ENCODE data around the gene KCTD10. TPM values are rescaled to one million over a fixed set of nuclear protein-coding genes. Genes with fewer than 3 reads are reported as not detected.

KCTD10 gene
- total and polyA plus RNA-seq, 2 of the 13 experiments (the other 11 are each of a cell fraction or from before 2014, with no cell fraction given), result 6.9 to 25.4 TPM

- peak; percentile 79 for ATAC-seq
- peak overlapping the region; percentile 67 for H3K4me2 ChIP-seq (ENCODE audit: low read depth, low read length)
- TF ChIP-seq YY1 (IDR thresholded peaks at IDR 0.05; ENCODE audit: insufficient read depth, insufficient replicate concordance, low read depth, low read length), result no peak
- no peak for TF ChIP-seq ZNF326 (CRISPR knock-in tag; IDR thresholded peaks at IDR 0.05; ENCODE audit: borderline replicate concordance)
- 0 out of 2 replicates have a peak, but pooled peaks have one; percentile 5 for TF ChIP-seq NR2C2 (CRISPR knock-in tag; IDR thresholded peaks at IDR 0.05; ENCODE audit: borderline replicate concordance)
- TF ChIP-seq, protein P1, sequence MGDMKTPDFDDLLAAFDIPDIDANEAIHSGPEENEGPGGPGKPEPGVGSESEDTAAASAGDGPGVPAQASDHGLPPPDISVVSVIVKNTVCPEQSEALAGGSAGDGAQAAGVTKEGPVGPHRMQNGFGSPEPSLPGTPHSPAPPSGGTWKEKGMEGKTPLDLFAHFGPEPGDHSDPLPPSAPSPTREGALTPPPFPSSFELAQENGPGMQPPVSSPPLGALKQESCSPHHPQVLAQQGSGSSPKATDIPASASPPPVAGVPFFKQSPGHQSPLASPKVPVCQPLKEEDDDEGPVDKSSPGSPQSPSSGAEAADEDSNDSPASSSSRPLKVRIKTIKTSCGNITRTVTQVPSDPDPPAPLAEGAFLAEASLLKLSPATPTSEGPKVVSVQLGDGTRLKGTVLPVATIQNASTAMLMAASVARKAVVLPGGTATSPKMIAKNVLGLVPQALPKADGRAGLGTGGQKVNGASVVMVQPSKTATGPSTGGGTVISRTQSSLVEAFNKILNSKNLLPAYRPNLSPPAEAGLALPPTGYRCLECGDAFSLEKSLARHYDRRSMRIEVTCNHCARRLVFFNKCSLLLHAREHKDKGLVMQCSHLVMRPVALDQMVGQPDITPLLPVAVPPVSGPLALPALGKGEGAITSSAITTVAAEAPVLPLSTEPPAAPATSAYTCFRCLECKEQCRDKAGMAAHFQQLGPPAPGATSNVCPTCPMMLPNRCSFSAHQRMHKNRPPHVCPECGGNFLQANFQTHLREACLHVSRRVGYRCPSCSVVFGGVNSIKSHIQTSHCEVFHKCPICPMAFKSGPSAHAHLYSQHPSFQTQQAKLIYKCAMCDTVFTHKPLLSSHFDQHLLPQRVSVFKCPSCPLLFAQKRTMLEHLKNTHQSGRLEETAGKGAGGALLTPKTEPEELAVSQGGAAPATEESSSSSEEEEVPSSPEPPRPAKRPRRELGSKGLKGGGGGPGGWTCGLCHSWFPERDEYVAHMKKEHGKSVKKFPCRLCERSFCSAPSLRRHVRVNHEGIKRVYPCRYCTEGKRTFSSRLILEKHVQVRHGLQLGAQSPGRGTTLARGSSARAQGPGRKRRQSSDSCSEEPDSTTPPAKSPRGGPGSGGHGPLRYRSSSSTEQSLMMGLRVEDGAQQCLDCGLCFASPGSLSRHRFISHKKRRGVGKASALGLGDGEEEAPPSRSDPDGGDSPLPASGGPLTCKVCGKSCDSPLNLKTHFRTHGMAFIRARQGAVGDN (CRISPR knock-in tag; IDR thresholded peaks at IDR 0.05), result peak; percentile 19; the same call in 1 of the 2 replicates
- TF ChIP-seq BRD4 (CRISPR knock-in tag; IDR thresholded peaks at IDR 0.05), result no peak
- no peak for TF ChIP-seq ZNF557 (CRISPR knock-in tag; IDR thresholded peaks at IDR 0.05)
- TF ChIP-seq, protein P2, sequence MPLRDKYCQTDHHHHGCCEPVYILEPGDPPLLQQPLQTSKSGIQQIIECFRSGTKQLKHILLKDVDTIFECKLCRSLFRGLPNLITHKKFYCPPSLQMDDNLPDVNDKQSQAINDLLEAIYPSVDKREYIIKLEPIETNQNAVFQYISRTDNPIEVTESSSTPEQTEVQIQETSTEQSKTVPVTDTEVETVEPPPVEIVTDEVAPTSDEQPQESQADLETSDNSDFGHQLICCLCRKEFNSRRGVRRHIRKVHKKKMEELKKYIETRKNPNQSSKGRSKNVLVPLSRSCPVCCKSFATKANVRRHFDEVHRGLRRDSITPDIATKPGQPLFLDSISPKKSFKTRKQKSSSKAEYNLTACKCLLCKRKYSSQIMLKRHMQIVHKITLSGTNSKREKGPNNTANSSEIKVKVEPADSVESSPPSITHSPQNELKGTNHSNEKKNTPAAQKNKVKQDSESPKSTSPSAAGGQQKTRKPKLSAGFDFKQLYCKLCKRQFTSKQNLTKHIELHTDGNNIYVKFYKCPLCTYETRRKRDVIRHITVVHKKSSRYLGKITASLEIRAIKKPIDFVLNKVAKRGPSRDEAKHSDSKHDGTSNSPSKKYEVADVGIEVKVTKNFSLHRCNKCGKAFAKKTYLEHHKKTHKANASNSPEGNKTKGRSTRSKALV (CRISPR knock-in tag; IDR thresholded peaks at IDR 0.05), result 0 out of 2 replicates have a peak, but pooled peaks have one; percentile 36
- TF ChIP-seq ZNF260 (CRISPR knock-in tag; IDR thresholded peaks at IDR 0.05; ENCODE audit: borderline replicate concordance, low read depth), result no peak
- TF ChIP-seq TEAD3 (CRISPR knock-in tag; optimal IDR thresholded peaks at IDR 0.05; ENCODE audit: borderline replicate concordance), result peak; percentile 47
- TF ChIP-seq ZNF30 (CRISPR knock-in tag; IDR thresholded peaks at IDR 0.05), result no peak
- no peak for TF ChIP-seq WIZ (CRISPR knock-in tag; IDR thresholded peaks at IDR 0.05)
- TF ChIP-seq, protein P3, sequence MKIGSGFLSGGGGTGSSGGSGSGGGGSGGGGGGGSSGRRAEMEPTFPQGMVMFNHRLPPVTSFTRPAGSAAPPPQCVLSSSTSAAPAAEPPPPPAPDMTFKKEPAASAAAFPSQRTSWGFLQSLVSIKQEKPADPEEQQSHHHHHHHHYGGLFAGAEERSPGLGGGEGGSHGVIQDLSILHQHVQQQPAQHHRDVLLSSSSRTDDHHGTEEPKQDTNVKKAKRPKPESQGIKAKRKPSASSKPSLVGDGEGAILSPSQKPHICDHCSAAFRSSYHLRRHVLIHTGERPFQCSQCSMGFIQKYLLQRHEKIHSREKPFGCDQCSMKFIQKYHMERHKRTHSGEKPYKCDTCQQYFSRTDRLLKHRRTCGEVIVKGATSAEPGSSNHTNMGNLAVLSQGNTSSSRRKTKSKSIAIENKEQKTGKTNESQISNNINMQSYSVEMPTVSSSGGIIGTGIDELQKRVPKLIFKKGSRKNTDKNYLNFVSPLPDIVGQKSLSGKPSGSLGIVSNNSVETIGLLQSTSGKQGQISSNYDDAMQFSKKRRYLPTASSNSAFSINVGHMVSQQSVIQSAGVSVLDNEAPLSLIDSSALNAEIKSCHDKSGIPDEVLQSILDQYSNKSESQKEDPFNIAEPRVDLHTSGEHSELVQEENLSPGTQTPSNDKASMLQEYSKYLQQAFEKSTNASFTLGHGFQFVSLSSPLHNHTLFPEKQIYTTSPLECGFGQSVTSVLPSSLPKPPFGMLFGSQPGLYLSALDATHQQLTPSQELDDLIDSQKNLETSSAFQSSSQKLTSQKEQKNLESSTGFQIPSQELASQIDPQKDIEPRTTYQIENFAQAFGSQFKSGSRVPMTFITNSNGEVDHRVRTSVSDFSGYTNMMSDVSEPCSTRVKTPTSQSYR (CRISPR knock-in tag; IDR thresholded peaks at IDR 0.05; ENCODE audit: borderline replicate concordance), result peak; percentile 39; the same call in 1 of the 2 replicates
Measured at GRCh38 chr12:109461846-109462756, 15.0 kb downstream of the KCTD10 start.

More at GRCh38 chr12:109461846-109462756, 15.0 kb downstream of the KCTD10 start:
- POLR2A ChIA-PET, result interaction anchor here (1.3 to 2.9 kb wide), 4 partner anchors 13 to 346 kb away, joined by 4 to 16 read pairs (median 8); partner anchors contain the start of genes ACACB, KCTD10 and UBE3B
- Histone ChIP-seq H3K36me3 (replicated peaks in 1 of 2; ENCODE audit: control insufficient read depth in 1 of 2, insufficient read depth in 2 of 2, low read length in 2 of 2) (peaks cover 16 to 45% of the 10 kb centered on the region in 2 experiments), H4K20me1 (ENCODE audit: insufficient read depth, low read length) (no peaks in the 10 kb centered on the region; the same call in 1 of the 2 replicates), H3K27me3 (ENCODE audit: control insufficient read depth in 1 of 2, insufficient read depth in 2 of 2, low read length in 2 of 2) (no peaks in the 10 kb centered on the region), H3K79me2 (ENCODE audit: insufficient read depth, low read length) (peaks cover 18% of the 10 kb centered on the region), H3K27ac (ENCODE audit: extremely low read length, insufficient read depth, low read length) (peak overlapping the region; percentile 44), H3K9ac (ENCODE audit: insufficient read depth, low read depth, low read length) (peak overlapping the region; percentile 42), H2AFZ (ENCODE audit: low read length) (no peak overlapping the region), H3K9me3 (ENCODE audit: low read length) (no peaks in the 10 kb centered on the region), H3K4me1 (ENCODE audit: insufficient read depth, low read length) (peaks cover 39% of the 10 kb centered on the region), H3K4me3 (replicated peaks in 1 of 3; ENCODE audit: insufficient read depth in 1 of 3, low read depth in 2 of 3, low read length in 3 of 3) (peak overlapping the region in 2 of 3 experiments; percentile 15 to 39; a peak in 5 of 6 replicates)
- BruUV-seq (replicated peaks), result no TSS peak
- WGBS (ENCODE audit: low lambda C conversion rate), result 35% methylated on average over 12 of the region's 13 CpGs
- peak; percentile 43 for DNase-seq (ENCODE audit: low spot score)
- intact Hi-C loops (cut with micrococcal nuclease; ENCODE audit: unreplicated experiment), result no loop called here
- in situ Hi-C loops (cut with HindIII; ENCODE audit: extremely low pct_ligation_motif_present, low pct_unique_long_range_greater_than_20kb), result no loop called here
- peak; percentile 36 for FAIRE-seq
- CTCF ChIA-PET (ENCODE audit: low intra/inter-chr PET ratio, low total read pairs), result no interaction called here

Data from HepG2 (cell line).